IMR-90 (cell line): Measurements from ENCODE around the gene LECT2. TPM values are rescaled to one million over a fixed set of nuclear protein-coding genes. Genes with fewer than 3 reads are reported as not detected.

Source experiments
- ATAC-seq: fragments of 200-7000 bp; cut with Tn5 transposase; 2 replicates; pipeline ENCODE4 v1.9.1; 2020; ENCODE audit warnings: low read depth, mild to moderate bottlenecking, moderate library complexity
- BruUV-seq: library from RNA; stranded (reverse); fragments of 400-500 nt; replicated peaks from 2 replicates; lab custom pipeline; 2021; lab: Mats Ljungman, UMichigan
- CTCF ChIA-PET: fragments of 300-600 bp; formaldehyde crosslinking; extraction: SDS; loops from one replicate; lab custom pipeline; 2021; ENCODE audit warnings: antibody characterized with exemption; lab: Yijun Ruan, JAX
- POLR2A ChIA-PET: fragments of 300-600 bp; sonication (Branson Sonifier 250); formaldehyde crosslinking; loops from one replicate; lab custom pipeline; 2022; ENCODE audit warnings: antibody characterized with exemption; ENCODE audit not compliant: unreplicated experiment; lab: Charles Lee
- DNase-seq: peaks from one replicate; pipeline ENCODE4 v3.0.0; 2013
- H2AFZ ChIP-seq: replicated peaks from 2 replicates; pipeline ENCODE3; 2013; ENCODE audit warnings: low read length, mild to moderate bottlenecking; ENCODE audit not compliant: poor library complexity
- H2AK5ac ChIP-seq: 2 replicates; pipeline ENCODE4 v1.6.1; 2013; ENCODE audit warnings: low read depth, low read length, inconsistent platforms
- H2AK9ac ChIP-seq: replicated peaks from 2 replicates; pipeline ENCODE3; 2013; ENCODE audit warnings: mild to moderate bottlenecking, low read depth, low read length, moderate library complexity; ENCODE audit not compliant: poor library complexity
- H2BK120ac ChIP-seq: 2 replicates; pipeline ENCODE4 v1.6.1; 2013; ENCODE audit warnings: low read depth, low read length, inconsistent platforms
- H2BK15ac ChIP-seq: 3 replicates; pipeline ENCODE4 v1.6.1; 2013; ENCODE audit warnings: low read depth, low read length, inconsistent platforms
- H2BK20ac ChIP-seq: 2 replicates; pipeline ENCODE4 v1.6.1; 2013; ENCODE audit warnings: low read depth, mild to moderate bottlenecking, inconsistent platforms, low read length, moderate library complexity
- H2BK5ac ChIP-seq: 2 replicates; pipeline ENCODE4 v1.6.1; 2013; ENCODE audit warnings: mild to moderate bottlenecking, low read depth, low read length, inconsistent platforms; ENCODE audit not compliant: poor library complexity, severe bottlenecking
- H3K14ac ChIP-seq: replicated peaks from 2 replicates; pipeline ENCODE4 v1.6.1; 2013; ENCODE audit warnings: low read depth, low read length, inconsistent platforms
- H3K18ac ChIP-seq: 2 replicates; pipeline ENCODE4 v1.6.1; 2013; ENCODE audit warnings: low read depth, low read length, control low read depth
- H3K23ac ChIP-seq: 2 replicates; pipeline ENCODE4 v1.6.1; 2013; ENCODE audit warnings: low read depth, low read length, inconsistent platforms
- H3K27ac ChIP-seq: 2 replicates; pipeline ENCODE4 v1.5.1; 2013; ENCODE audit warnings: mild to moderate bottlenecking, control low read depth, low read length; ENCODE audit not compliant: insufficient read depth
- H3K27me3 ChIP-seq: 2 replicates; pipeline ENCODE4 v1.6.1; 2013; ENCODE audit warnings: low read length; ENCODE audit not compliant: control insufficient read depth, insufficient read depth
- H3K36me3 ChIP-seq: 2 replicates; pipeline ENCODE4 v1.6.1; 2013; ENCODE audit warnings: low read length, mixed read lengths; ENCODE audit not compliant: control insufficient read depth, insufficient read depth
- H3K4ac ChIP-seq: 2 replicates; pipeline ENCODE4 v1.6.1; 2013; ENCODE audit warnings: low read depth, low read length, inconsistent platforms
- H3K4me1 ChIP-seq: 2 replicates; pipeline ENCODE4 v1.6.1; 2013; ENCODE audit warnings: low read length, mixed read lengths; ENCODE audit not compliant: control insufficient read depth, insufficient read depth
- H3K4me2 ChIP-seq: 2 replicates; pipeline ENCODE4 v1.6.1; 2013; ENCODE audit warnings: low read depth, mild to moderate bottlenecking, control low read depth, low read length, moderate library complexity
- H3K4me3 ChIP-seq: 2 replicates; pipeline ENCODE4 v1.5.1; 2013; ENCODE audit warnings: low read depth, mild to moderate bottlenecking, control low read depth, low read length, moderate library complexity; ENCODE audit not compliant: insufficient read depth
- H3K56ac ChIP-seq: 2 replicates; pipeline ENCODE4 v1.6.1; 2013; ENCODE audit warnings: low read length, inconsistent platforms; ENCODE audit not compliant: insufficient read depth; ENCODE audit errors: extremely low read depth
- H3K79me1 ChIP-seq, 2 experiments: 2 replicates each; pipeline ENCODE4 v1.6.1; 2013; ENCODE audit warnings: low read length in 2 of 2, inconsistent platforms in 1 of 2, low read depth in 1 of 2
- H3K9ac ChIP-seq: 2 replicates; pipeline ENCODE4 v1.6.1; 2013; ENCODE audit warnings: low read depth, low read length, control low read depth
- H3K9me1 ChIP-seq: 2 replicates; pipeline ENCODE4 v1.6.1; 2013; ENCODE audit warnings: low read length, inconsistent platforms; ENCODE audit not compliant: insufficient read depth
- H3K9me3 ChIP-seq: 2 replicates; pipeline ENCODE4 v1.6.1; 2013; ENCODE audit warnings: low read length; ENCODE audit not compliant: control insufficient read depth, insufficient read depth
- H4K20me1 ChIP-seq: 2 replicates; pipeline ENCODE4 v1.6.1; 2013; ENCODE audit warnings: low read length, inconsistent platforms; ENCODE audit not compliant: insufficient read depth
- H4K5ac ChIP-seq: 2 replicates; pipeline ENCODE4 v1.6.1; 2013; ENCODE audit warnings: mild to moderate bottlenecking, low read depth, low read length, control low read depth
- H4K8ac ChIP-seq, 2 experiments: 2 replicates each; pipeline ENCODE4 v1.6.1; 2013; ENCODE audit warnings: low read depth in 2 of 2, low read length in 2 of 2, control low read depth in 1 of 2, inconsistent platforms in 1 of 2
- H4K91ac ChIP-seq: 2 replicates; pipeline ENCODE4 v1.6.1; 2013; ENCODE audit warnings: low read depth, low read length, inconsistent platforms; ENCODE audit not compliant: insufficient read depth
- BHLHE40 ChIP-seq: fragments of 150-350 bp; IDR thresholded peaks from 2 replicates; pipeline ENCODE4 v1.6.1; 2016; ENCODE audit warnings: mild to moderate bottlenecking, low read depth, low read length
- CEBPB ChIP-seq: IDR thresholded peaks from 2 replicates; pipeline ENCODE4 v1.6.1; 2012; ENCODE audit warnings: low read depth, low read length, improper control_type of control experiment
- CHD1 ChIP-seq: IDR thresholded peaks from 2 replicates; pipeline ENCODE4 v1.6.1; 2012; ENCODE audit warnings: low read depth, low read length, improper control_type of control experiment
- CTCF ChIP-seq: conservative IDR thresholded peaks from 2 replicates; pipeline ENCODE4 v1.5.1; 2012; ENCODE audit warnings: mild to moderate bottlenecking, low read depth, low read length, improper control_type of control experiment
- ELK1 ChIP-seq: fragments of 150-350 bp; IDR thresholded peaks from 2 replicates; pipeline ENCODE4 v1.6.1; 2016; ENCODE audit warnings: low read depth, mild to moderate bottlenecking, low read length, moderate library complexity, borderline replicate concordance
- FOS ChIP-seq: fragments of 150-350 bp; IDR thresholded peaks from 2 replicates; pipeline ENCODE4 v1.6.1; 2016; ENCODE audit warnings: low read depth, low read length
- MAFK ChIP-seq: IDR thresholded peaks from 2 replicates; pipeline ENCODE4 v1.6.1; 2012; ENCODE audit warnings: low read depth, low read length, improper control_type of control experiment
- NFE2L2 ChIP-seq: fragments of 150-350 bp; IDR thresholded peaks from 2 replicates; pipeline ENCODE4 v1.6.1; 2016; ENCODE audit warnings: low read depth, mild to moderate bottlenecking, low read length
- RAD21 ChIP-seq: IDR thresholded peaks from 2 replicates; pipeline ENCODE4 v1.6.1; 2012; ENCODE audit warnings: low read length, improper control_type of control experiment
- RFX5 ChIP-seq: IDR thresholded peaks from 2 replicates; pipeline ENCODE4 v1.8.0; 2012; ENCODE audit warnings: low read depth, mild to moderate bottlenecking, low read length, moderate library complexity
- SMC3 ChIP-seq: fragments of 150-350 bp; IDR thresholded peaks from 2 replicates; pipeline ENCODE4 v1.6.1; 2016; ENCODE audit warnings: low read depth, mild to moderate bottlenecking, antibody characterized with exemption, low read length, moderate library complexity
- WGBS, 2 experiments: methylation state at CpG; one replicate each; pipeline versions ENCODE4 v1.1.5 to v1.1.7; 2013; ENCODE audit warnings: missing lambda C conversion rate in 2 of 2; ENCODE audit not compliant: insufficient read length in 1 of 2; ENCODE audit errors: extremely low coverage in 2 of 2; 5-methylcytosine and 5-hydroxymethylcytosine counted together
- dilution Hi-C: fragments of 300-500 bp; cut with HindIII; formaldehyde crosslinking; loops from one replicate; pipeline ENCODE4 v1.14.3; 2018; ENCODE audit warnings: low sequenced_read_pairs; ENCODE audit not compliant: unreplicated experiment
- in situ Hi-C: fragments of 300-500 bp; cut with MboI; formaldehyde crosslinking; loops from 3 replicates; pipeline ENCODE4 v1.14.3; 2019; ENCODE audit warnings: low sequenced_read_pairs, inconsistent platforms, mixed read lengths
- intact Hi-C: fragments of 100-400 bp; cut with micrococcal nuclease; formaldehyde crosslinking; loops from 2 replicates; pipeline ENCODE4 v1.10.0; 2022
- polyA plus RNA-seq, 3 experiments: library from polyadenylated mRNA; depleted of rRNA; stranded (reverse); fragments of >200 nt; gene quantifications; 2 replicates each; pipeline ENCODE4 v1.2.3, GENCODE V29; 2012; ENCODE audit warnings: low replicate concordance in 1 of 3
- total RNA-seq: library from RNA; depleted of rRNA; stranded (reverse); fragments of >200 nt; gene quantifications from 2 replicates; pipeline ENCODE4 v1.2.3, GENCODE V29; 2012

The LECT2 gene
- total and polyA plus RNA-seq, 2 of the 4 experiments (the other 2 are of a cell fraction), result not detected

- H2BK120ac ChIP-seq, result no peak overlapping the region
- no peaks in the 10 kb centered on the region for H3K79me1 ChIP-seq
- ATAC-seq (peak; percentile 82), DNase-seq (peak; percentile 89)
- TF ChIP-seq BHLHE40 (no peak), MAFK (no peak), CEBPB (no peak), SMC3 (peak; percentile 94), RFX5 (no peak), RAD21 (peak; percentile 92), NFE2L2 (no peak), ELK1 (no peak), FOS (no peak), CTCF (peak; percentile 87), CHD1 (no peak)
- no peak overlapping the region for H4K8ac ChIP-seq
- H3K9me1 ChIP-seq, result peaks cover 2% of the 10 kb centered on the region; the same call in 1 of the 2 replicates
- H2AK9ac ChIP-seq, result no peak overlapping the region
- no peak overlapping the region for H3K4ac ChIP-seq
- no peaks in the 10 kb centered on the region for H3K4me1 ChIP-seq
- H3K18ac ChIP-seq, result no peak overlapping the region
- H3K23ac ChIP-seq, result no peak overlapping the region
- dilution Hi-C loops (no loop called here), intact Hi-C loops (loop anchor here (1.0 to 5.0 kb wide), 5 partner anchors 74 to 227 kb away; no protein-coding TSS in a partner anchor), in situ Hi-C loops (no loop called here)
- POLR2A ChIA-PET, result no interaction called here
- no peaks in the 10 kb centered on the region for H3K9me3 ChIP-seq
- no peak overlapping the region for H2BK15ac ChIP-seq
- no peak overlapping the region for H3K4me2 ChIP-seq
- CTCF ChIA-PET, result interaction anchor here (0.6 to 1.5 kb wide), 10 partner anchors 11 to 201 kb away, joined by 3 to 6 read pairs (median 4); no protein-coding TSS in a partner anchor
- no peak overlapping the region for H3K9ac ChIP-seq
- no peak overlapping the region for H2BK5ac ChIP-seq
- no CpG with 5 or more reads among the region's 3 CpGs for WGBS, 2 experiments
- H3K14ac ChIP-seq, result no peak overlapping the region
- no TSS peak for BruUV-seq
- H4K20me1 ChIP-seq, result no peaks in the 10 kb centered on the region
- H2BK20ac ChIP-seq, result no peak overlapping the region
- H3K27me3 ChIP-seq, result no peaks in the 10 kb centered on the region; the same call in 1 of the 2 replicates
- no peak overlapping the region for H3K56ac ChIP-seq
- no peaks in the 10 kb centered on the region for H3K36me3 ChIP-seq
- H2AK5ac ChIP-seq, result no peak overlapping the region
- no peak overlapping the region for H4K91ac ChIP-seq
- no peak overlapping the region for H2AFZ ChIP-seq
- H3K27ac ChIP-seq, result no peak overlapping the region
- no peak overlapping the region for H4K5ac ChIP-seq
- no peak overlapping the region for H3K4me3 ChIP-seq
Observed at GRCh38 chr5:135944967-135945560, 9.7 kb downstream of the LECT2 start.
